UCSD-AML1 (cell line): ENCODE data around the gene TSPAN13.

Source experiments
- DNase-seq: peaks from one replicate; lab custom pipeline; 2025; ENCODE audit not compliant: unreplicated experiment; lab: John Stamatoyannopoulos, UW

The TSPAN13 gene

GRCh38 chr7:16810573-16810972 lies 57.0 kb downstream of the TSPAN13 start:
- no peak for DNase-seq

- DNase-seq: no peak
These were observed 58.0 kb downstream of the TSPAN13 start for GRCh38 chr7:16811551-16811950.

- DNase-seq: no peak
These were observed 59.1 kb downstream of the TSPAN13 start for GRCh38 chr7:16812542-16813231.

- no peak for DNase-seq
These were observed 59.7 kb downstream of the TSPAN13 start for GRCh38 chr7:16813232-16813616.

GRCh38 chr7:16815001-16815400 lies 61.4 kb downstream of the TSPAN13 start:
- no peak for DNase-seq

- DNase-seq: peak; percentile 18
These were observed 63.3 kb downstream of the TSPAN13 start for GRCh38 chr7:16816824-16817223.

- DNase-seq: no peak
These were observed 64.0 kb downstream of the TSPAN13 start for GRCh38 chr7:16817536-16817935.

GRCh38 chr7:16818732-16819131 lies 65.2 kb downstream of the TSPAN13 start:
- DNase-seq: no peak

- no peak for DNase-seq
These were observed 68.5 kb downstream of the TSPAN13 start for GRCh38 chr7:16822029-16822428.

- no peak for DNase-seq
These were observed 72.5 kb downstream of the TSPAN13 start for GRCh38 chr7:16826060-16826459.

GRCh38 chr7:16833373-16833772 lies 79.8 kb downstream of the TSPAN13 start:
- no peak for DNase-seq
